ENCODE measurements around the gene SLC35G4.
"Not testable (repeated sequence)": the region's sequence is repeated elsewhere in the genome, so short reads cannot be mapped to it uniquely, and the experiment has no call there.

The SLC35G4 gene

GRCh38 chr18:11609488-11609887 is at the start of gene SLC35G4:
Gene SLC35G4 (plus strand): TSS chr18:11609596. CDS start chr18:11609596, 0 bp downstream.
- not testable (repeated sequence) for DNase-seq

- DNase-seq, result no peak
These were observed 48.1 kb upstream of the SLC35G4 start for GRCh38 chr18:11561293-11561692.

- no peak for DNase-seq
These were observed 43.7 kb upstream of the SLC35G4 start for GRCh38 chr18:11565716-11566115.

GRCh38 chr18:11566236-11566965 is 43.0 kb upstream of the SLC35G4 start:
- no peak for DNase-seq

- DNase-seq, result no peak
These were observed 42.0 kb upstream of the SLC35G4 start for GRCh38 chr18:11567396-11567795.

- no peak for DNase-seq
These were observed 39.3 kb upstream of the SLC35G4 start for GRCh38 chr18:11570073-11570588.

GRCh38 chr18:11570769-11571412 is 38.5 kb upstream of the SLC35G4 start:
- DNase-seq, result no peak

GRCh38 chr18:11572201-11572600 is 37.2 kb upstream of the SLC35G4 start:
- DNase-seq, result no peak

- no peak for DNase-seq
These were observed 34.9 kb upstream of the SLC35G4 start for GRCh38 chr18:11574545-11574944.

GRCh38 chr18:11577271-11578112 is 31.9 kb upstream of the SLC35G4 start:
- DNase-seq, result no peak

- no peak for DNase-seq
These were observed 30.6 kb upstream of the SLC35G4 start for GRCh38 chr18:11578799-11579198.

- DNase-seq, result no peak
These were observed 29.5 kb upstream of the SLC35G4 start for GRCh38 chr18:11579916-11580315.

- no peak for DNase-seq
These were observed 28.1 kb upstream of the SLC35G4 start for GRCh38 chr18:11581286-11581685.

- no peak for DNase-seq
These were observed 23.8 kb upstream of the SLC35G4 start for GRCh38 chr18:11585596-11585995.

GRCh38 chr18:11586896-11587295 is 22.5 kb upstream of the SLC35G4 start:
- DNase-seq, result no peak

GRCh38 chr18:11587432-11587831 is 22.0 kb upstream of the SLC35G4 start:
- no peak for DNase-seq

GRCh38 chr18:11587846-11588245 is 21.6 kb upstream of the SLC35G4 start:
- DNase-seq, result no peak

GRCh38 chr18:11591957-11592356 is 17.4 kb upstream of the SLC35G4 start:
- no peak for DNase-seq

GRCh38 chr18:11600321-11600720 is 9.1 kb upstream of the SLC35G4 start:
- no peak for DNase-seq

- DNase-seq, result no peak
These were observed 1.5 kb upstream of the SLC35G4 start for GRCh38 chr18:11607906-11608305.

GRCh38 chr18:11608618-11609017 is 778 bp upstream of the SLC35G4 start:
- not testable (repeated sequence) for DNase-seq

GRCh38 chr18:11613073-11613472 is 3.7 kb downstream of the SLC35G4 start:
- not testable (repeated sequence) for DNase-seq

- DNase-seq, result not testable (repeated sequence)
These were observed 4.2 kb downstream of the SLC35G4 start for GRCh38 chr18:11613611-11614010.
